GM21360 (cell line): Measurements from ENCODE around the gene DLGAP1.
"Not testable (repeated sequence)": the region's sequence is repeated elsewhere in the genome, so short reads cannot be mapped to it uniquely, and the experiment has no call there.

Experiments
- ATAC-seq: cut with Tn5 transposase; IDR thresholded peaks from one replicate; pipeline ENCODE4 v1.9.1; 2021; ENCODE audit warnings: mild to moderate bottlenecking, moderate library complexity; ENCODE audit not compliant: unreplicated experiment

Gene DLGAP1

GRCh38 chr18:3652380-3653262 lies 802.5 kb downstream of the DLGAP1 start:
- ATAC-seq = no peak

- no peak for ATAC-seq
These were observed 803.8 kb downstream of the DLGAP1 start for GRCh38 chr18:3651266-3651665.

- ATAC-seq = not testable (repeated sequence)
These were observed 804.5 kb downstream of the DLGAP1 start for GRCh38 chr18:3650521-3651042.

GRCh38 chr18:3649633-3650426 lies 805.3 kb downstream of the DLGAP1 start:
- ATAC-seq = no peak

GRCh38 chr18:3649135-3649632 lies 805.9 kb downstream of the DLGAP1 start:
- no peak for ATAC-seq

GRCh38 chr18:3648641-3649040 lies 806.5 kb downstream of the DLGAP1 start:
- ATAC-seq = no peak

- ATAC-seq = no peak
These were observed 806.9 kb downstream of the DLGAP1 start for GRCh38 chr18:3648200-3648599.

GRCh38 chr18:3647636-3648035 lies 807.5 kb downstream of the DLGAP1 start:
- ATAC-seq = no peak

GRCh38 chr18:3645384-3646156 lies 809.5 kb downstream of the DLGAP1 start:
- ATAC-seq = no peak

- ATAC-seq = no peak
These were observed 820.7 kb downstream of the DLGAP1 start for GRCh38 chr18:3634250-3634939.

- ATAC-seq = no peak
These were observed 823.2 kb downstream of the DLGAP1 start for GRCh38 chr18:3631887-3632286.

GRCh38 chr18:3626929-3627458 lies 828.1 kb downstream of the DLGAP1 start:
- no peak for ATAC-seq

- no peak for ATAC-seq
These were observed 829.4 kb downstream of the DLGAP1 start for GRCh38 chr18:3625742-3626091.

- ATAC-seq = no peak
These were observed 830.0 kb downstream of the DLGAP1 start for GRCh38 chr18:3624935-3625741.

- no peak for ATAC-seq
These were observed 830.6 kb downstream of the DLGAP1 start for GRCh38 chr18:3624546-3624934.

- no peak for ATAC-seq
These were observed 831.1 kb downstream of the DLGAP1 start for GRCh38 chr18:3623769-3624545.

- no peak for ATAC-seq
These were observed 834.7 kb downstream of the DLGAP1 start for GRCh38 chr18:3620146-3621119.
